Measurements from ENCODE around the gene SLC35F6. TPM values are rescaled to one million over a fixed set of nuclear protein-coding genes. Genes with fewer than 3 reads are reported as not detected.

SLC35F6 gene
- total and polyA plus RNA-seq, 9 of the 15 experiments (the other 6 are each of a cell fraction or from before 2014, with no cell fraction given): 11.9 to 47.3 (median 22.5) TPM

- no peak for TF ChIP-seq ZNF280B (CRISPR knock-in tag; IDR thresholded peaks at IDR 0.05)
- TF ChIP-seq SMARCA5 (IDR thresholded peaks at IDR 0.05): peak; percentile 63; the same call in 1 of the 2 replicates
- TF ChIP-seq FOXK2 (conservative IDR thresholded peaks at IDR 0.05 in 1 of 2, IDR thresholded peaks at IDR 0.05 in 1 of 2; ENCODE audit: low read depth in 2 of 2): no peak
- TF ChIP-seq NBN (IDR thresholded peaks at IDR 0.05; ENCODE audit: low read depth): no peak
- TF ChIP-seq PPARD (CRISPR knock-in tag; IDR thresholded peaks at IDR 0.05): no peak
- no peak for TF ChIP-seq IRF2 (CRISPR knock-in tag; IDR thresholded peaks at IDR 0.05)
- no peak for TF ChIP-seq CREB1 (IDR thresholded peaks at IDR 0.05)
- TF ChIP-seq CREB1 (CRISPR knock-in tag; IDR thresholded peaks at IDR 0.05): 0 out of 2 replicates have a peak, but pooled peaks have one; percentile 26
- no peak for TF ChIP-seq PBX2 (CRISPR knock-in tag; IDR thresholded peaks at IDR 0.05; ENCODE audit: low read depth)
- TF ChIP-seq PBX2 (tag; conservative IDR thresholded peaks at IDR 0.05; ENCODE audit: low read depth): no peak
- TF ChIP-seq YY1 (IDR thresholded peaks at IDR 0.05; ENCODE audit: borderline replicate concordance in 1 of 3, control insufficient read depth in 1 of 3, extremely low read depth in 1 of 3, insufficient read depth in 3 of 3, insufficient read length in 1 of 3, insufficient replicate concordance in 2 of 3, low read depth in 1 of 3, low read length in 2 of 3): no peak
- no peak for TF ChIP-seq HMBOX1 (IDR thresholded peaks at IDR 0.05)
- TF ChIP-seq CTCF (IDR thresholded peaks at IDR 0.05 in 2 of 3, conservative IDR thresholded peaks at IDR 0.05 in 1 of 3; ENCODE audit: insufficient read depth in 2 of 3, low read depth in 1 of 3, low read length in 3 of 3): 0 out of 6 replicates have a peak, but pooled peaks of 1 of the 3 experiments have one; percentile 4
- no peak for TF ChIP-seq ATF2 (CRISPR knock-in tag; IDR thresholded peaks at IDR 0.05)
- no peak for TF ChIP-seq SP1 (CRISPR knock-in tag; IDR thresholded peaks at IDR 0.05)
- no peak for TF ChIP-seq RAD21 (CRISPR knock-in tag; conservative IDR thresholded peaks at IDR 0.05 in 1 of 2, IDR thresholded peaks at IDR 0.05 in 1 of 2)
- peak; percentile 83 for TF ChIP-seq RBM25 (IDR thresholded peaks at IDR 0.05; ENCODE audit: low read depth, low read length, severe bottlenecking)
- TF ChIP-seq ZNF175 (CRISPR knock-in tag; IDR thresholded peaks at IDR 0.05; ENCODE audit: low read depth): no peak
These were observed 39.1 kb upstream of the SLC35F6 start (continued) for GRCh38 chr2:26724784-26725520.

Data from K562 (cell line).